OCI-LY1 (cell line): ENCODE data around the gene AXDND1.

Experiments used
- CTCF ChIP-seq: fragments of 200-600 bp; sonication (generic), shearing (Covaris generic); IDR thresholded peaks from 2 replicates; pipeline ENCODE4 v1.5.1; 2017; ENCODE audit warnings: mild to moderate bottlenecking, antibody characterized with exemption, low read length, moderate library complexity, mixed read lengths
- EZH2 ChIP-seq: fragments of 200-600 bp; sonication (generic), shearing (Covaris generic); IDR thresholded peaks from 2 replicates; pipeline ENCODE4 v1.8.0; 2017; ENCODE audit warnings: borderline replicate concordance, mixed run types, mild to moderate bottlenecking, antibody characterized with exemption, low read length, moderate library complexity, mixed read lengths

GRCh38 chr1:179558078-179558477 is 192.3 kb downstream of the AXDND1 start:
- TF ChIP-seq CTCF (no peak), EZH2 (no peak)
